A549 (cell line): ENCODE measurements around the gene EFHD1. TPM values are rescaled to one million over a fixed set of nuclear protein-coding genes. Genes with fewer than 3 reads are reported as not detected.

Source experiments
- ATAC-seq, 2 experiments: fragments of 200-7000 bp in 1 of 2; fragments of >200 bp in 1 of 2; cut with Nextera tagmentation in 1 of 2; cut with Tn5 transposase in 1 of 2; 3 replicates each; pipeline versions ENCODE4 v1.8.0 to v1.9.1; 2018 to 2020; ENCODE audit warnings: mild to moderate bottlenecking in 1 of 2, moderate library complexity in 1 of 2
- CTCF ChIA-PET: fragments of 300-600 bp; sonication (Branson Sonifier 250); formaldehyde crosslinking; extraction: SDS; loops from one replicate; lab custom pipeline; 2021; ENCODE audit warnings: antibody characterized with exemption, inconsistent platforms; lab: Yijun Ruan, JAX
- POLR2A ChIA-PET: fragments of 350-600 bp; formaldehyde crosslinking; extraction: SDS; loops from one replicate; lab custom pipeline; 2021; ENCODE audit warnings: antibody characterized with exemption, inconsistent platforms; lab: Yijun Ruan, JAX
- DNase-seq, 2 experiments: peaks; one replicate each; pipeline versions ENCODE4 v3.0.0 to v3.0.0-alpha.2; 2011 to 2016; ENCODE audit warnings: low read depth in 1 of 2, low spot score in 1 of 2
- FAIRE-seq: peaks from 2 replicates; lab custom pipeline; 2011; peaks lifted over from hg19 to GRCh38; lab: Jason Lieb, UNC
- H3K27ac ChIP-seq, 2 experiments: fragments of >200 bp; sonication (Bioruptor Twin); formaldehyde crosslinking; 3 replicates each; pipeline ENCODE4 v1.5.1; 2016 to 2017
- H3K4me1 ChIP-seq: fragments of >200 bp; sonication (Bioruptor Twin); formaldehyde crosslinking; 3 replicates; pipeline ENCODE4 v1.6.1; 2016
- H3K4me2 ChIP-seq: fragments of >200 bp; sonication (Bioruptor Twin); formaldehyde crosslinking; 3 replicates; pipeline ENCODE4 v1.6.1; 2016
- H3K4me3 ChIP-seq: fragments of >200 bp; sonication (Bioruptor Twin); formaldehyde crosslinking; 3 replicates; pipeline ENCODE4 v1.5.1; 2016
- H3K9me3 ChIP-seq: fragments of >200 bp; sonication (Bioruptor Twin); formaldehyde crosslinking; 3 replicates; pipeline ENCODE4 v1.6.1; 2016
- BHLHE40 ChIP-seq: IDR thresholded peaks from 2 replicates; pipeline ENCODE4 v1.6.1; 2012; ENCODE audit warnings: low read depth, low read length, inconsistent platforms
- CBX2 ChIP-seq: fragments of 200-600 bp; sonication (generic); IDR thresholded peaks from 2 replicates; pipeline ENCODE4 v1.6.1; 2016; ENCODE audit warnings: low read depth, mild to moderate bottlenecking, borderline replicate concordance
- CBX8 ChIP-seq: fragments of 200-600 bp; sonication (generic); IDR thresholded peaks from 2 replicates; pipeline ENCODE4 v1.6.1; 2016
- CHD2 ChIP-seq: fragments of 150-350 bp; IDR thresholded peaks from 2 replicates; pipeline ENCODE4 v1.6.1; 2014; ENCODE audit warnings: low read length; ENCODE audit not compliant: partially characterized antibody
- EHF ChIP-seq: fragments of 250-450 bp; sonication (Bioruptor Pico); IDR thresholded peaks from 2 replicates; pipeline ENCODE4 v1.5.0; 2020; ENCODE audit warnings: mild to moderate bottlenecking
- EHMT2 ChIP-seq: fragments of 200-600 bp; sonication (generic); IDR thresholded peaks from 2 replicates; pipeline ENCODE4 v1.6.1; 2016; ENCODE audit warnings: antibody characterized with exemption, low read depth, mild to moderate bottlenecking, moderate library complexity
- EP300 ChIP-seq, 2 experiments: fragments of >200 bp; sonication (Bioruptor Twin); formaldehyde crosslinking; IDR thresholded peaks; 2 replicates in 1 of 2; 3 replicates in 1 of 2; pipeline ENCODE4 v1.6.1; 2016 to 2017
- FOSL2 ChIP-seq, 2 experiments: fragments of 450-650 bp in 1 of 2; fragments of >200 bp in 1 of 2; sonication (Bioruptor Twin) in 1 of 2; formaldehyde crosslinking; IDR thresholded peaks; 2 replicates each; pipeline versions ENCODE4 v1.5.0 to v1.6.1; 2016 to 2020; ENCODE audit warnings: mild to moderate bottlenecking in 1 of 2, moderate library complexity in 1 of 2
- FOXS1 ChIP-seq: fragments of 250-450 bp; sonication (Bioruptor Pico); IDR thresholded peaks from 2 replicates; pipeline ENCODE4 v1.5.0; 2020; ENCODE audit warnings: mild to moderate bottlenecking, moderate library complexity
- GATA3 ChIP-seq: IDR thresholded peaks from 2 replicates; pipeline ENCODE4 v1.6.1; 2012; ENCODE audit warnings: borderline replicate concordance
- HDAC2 ChIP-seq: fragments of 200-600 bp; sonication (generic); IDR thresholded peaks from 2 replicates; pipeline ENCODE4 v1.6.1; 2016
- HOXB13 ChIP-seq: fragments of 250-450 bp; sonication (Bioruptor Pico); IDR thresholded peaks from 2 replicates; pipeline ENCODE4 v1.5.0; 2020; ENCODE audit warnings: low read depth, mild to moderate bottlenecking, moderate library complexity
- KDM5A ChIP-seq: fragments of 200-600 bp; sonication (generic); IDR thresholded peaks from 2 replicates; pipeline ENCODE4 v1.6.1; 2016; ENCODE audit warnings: antibody characterized with exemption, mild to moderate bottlenecking
- MAFK ChIP-seq: fragments of 450-650 bp; IDR thresholded peaks from 2 replicates; pipeline ENCODE4 v1.6.1; 2014; ENCODE audit not compliant: partially characterized antibody
- NR3C1 ChIP-seq: fragments of >200 bp; sonication (Bioruptor Twin); formaldehyde crosslinking; IDR thresholded peaks from 3 replicates; pipeline ENCODE4 v1.6.1; 2017
- PHF8 ChIP-seq: fragments of 200-600 bp; sonication (generic); IDR thresholded peaks from 2 replicates; pipeline ENCODE4 v1.6.1; 2016; ENCODE audit warnings: low read depth, mild to moderate bottlenecking, antibody characterized with exemption, moderate library complexity, borderline replicate concordance
- POLR2A ChIP-seq: IDR thresholded peaks from 2 replicates; pipeline ENCODE4 v1.6.1; 2012; ENCODE audit warnings: mild to moderate bottlenecking, low read length
- RAD21 ChIP-seq, 2 experiments: fragments of >200 bp in 1 of 2; sonication (Bioruptor Twin) in 1 of 2; formaldehyde crosslinking in 1 of 2; IDR thresholded peaks in 1 of 2; conservative IDR thresholded peaks in 1 of 2; 2 replicates in 1 of 2; 3 replicates in 1 of 2; pipeline ENCODE4 v1.6.1; 2012 to 2018; ENCODE audit warnings: inconsistent platforms in 1 of 2
- RARB ChIP-seq: fragments of 250-450 bp; sonication (Bioruptor Pico); IDR thresholded peaks from 2 replicates; pipeline ENCODE4 v1.8.0; 2021; ENCODE audit warnings: mild to moderate bottlenecking, moderate library complexity
- RCOR1 ChIP-seq: fragments of 150-350 bp; IDR thresholded peaks from 2 replicates; pipeline ENCODE4 v1.6.1; 2014; ENCODE audit warnings: antibody characterized with exemption, low read length, low read depth
- RFX5 ChIP-seq: fragments of 450-650 bp; IDR thresholded peaks from 2 replicates; pipeline ENCODE4 v1.7.1; 2014; ENCODE audit warnings: antibody characterized with exemption, mild to moderate bottlenecking, moderate library complexity
- SMC3 ChIP-seq: fragments of >200 bp; sonication (Bioruptor Twin); formaldehyde crosslinking; IDR thresholded peaks from 3 replicates; pipeline ENCODE4 v1.6.1; 2018; ENCODE audit warnings: inconsistent platforms
- SREBF2 ChIP-seq: fragments of 450-650 bp; IDR thresholded peaks from 2 replicates; pipeline ENCODE4 v1.6.1; 2014; ENCODE audit warnings: mild to moderate bottlenecking, moderate library complexity
- TP53 ChIP-seq: fragments of 250-450 bp; sonication (Bioruptor Pico); IDR thresholded peaks from 2 replicates; pipeline ENCODE4 v1.5.0; 2021; ENCODE audit warnings: mild to moderate bottlenecking, moderate library complexity
- ZNF302 ChIP-seq: fragments of 250-450 bp; sonication (Bioruptor Pico); IDR thresholded peaks from 2 replicates; pipeline ENCODE4 v1.9.0; 2021; ENCODE audit warnings: inconsistent platforms, mild to moderate bottlenecking, moderate library complexity
- WGBS: methylation state at CpG from one replicate; pipeline ENCODE4 v1.1.6; 2017; ENCODE audit errors: missing lambda C conversion rate; 5-methylcytosine and 5-hydroxymethylcytosine counted together
- polyA plus RNA-seq, 4 experiments: library from polyadenylated mRNA; depleted of rRNA in 3 of 4; stranded (reverse); fragments of >200 nt; fragmentation: RNase III in 1 of 4; extraction: RNeasy Plus Mini Kit Qiagen cat#74134 plus additional on column Dnase treatment in 1 of 4; gene quantifications; 2 replicates in 3 of 4; 3 replicates in 1 of 4; pipeline ENCODE4 v1.2.3, GENCODE V29; 2011 to 2017
- TF ChIP-seq, protein P1 (sequence below): fragments of >200 bp; sonication (Bioruptor Twin); formaldehyde crosslinking; IDR thresholded peaks from 3 replicates; pipeline ENCODE4 v1.5.1; 2016
- TF ChIP-seq, protein P2 (sequence below): fragments of 250-450 bp; sonication (Bioruptor Pico); IDR thresholded peaks from 2 replicates; pipeline ENCODE4 v1.5.0; 2021; ENCODE audit warnings: mild to moderate bottlenecking, moderate library complexity, borderline replicate concordance
- TF ChIP-seq, protein P3 (sequence below): fragments of 150-350 bp; IDR thresholded peaks from 2 replicates; pipeline ENCODE4 v1.6.1; 2014; ENCODE audit warnings: low read depth, mild to moderate bottlenecking, low read length
- TF ChIP-seq, protein P4 (sequence below): fragments of 200-600 bp; sonication (generic); IDR thresholded peaks from 2 replicates; pipeline ENCODE4 v1.6.1; 2016; ENCODE audit warnings: antibody characterized with exemption, mild to moderate bottlenecking, moderate library complexity
- TF ChIP-seq, protein P5 (sequence below): IDR thresholded peaks from 2 replicates; pipeline ENCODE4 v1.6.1; 2012
- TF ChIP-seq, protein P6 (sequence below): fragments of 450-650 bp; IDR thresholded peaks from 2 replicates; pipeline ENCODE4 v1.6.1; 2014; ENCODE audit warnings: antibody characterized with exemption

Gene EFHD1
- polyA plus RNA-seq, 2 of the 4 experiments (the other 2 are of a cell fraction), result 1.5 to 2.3 TPM

DNA sequence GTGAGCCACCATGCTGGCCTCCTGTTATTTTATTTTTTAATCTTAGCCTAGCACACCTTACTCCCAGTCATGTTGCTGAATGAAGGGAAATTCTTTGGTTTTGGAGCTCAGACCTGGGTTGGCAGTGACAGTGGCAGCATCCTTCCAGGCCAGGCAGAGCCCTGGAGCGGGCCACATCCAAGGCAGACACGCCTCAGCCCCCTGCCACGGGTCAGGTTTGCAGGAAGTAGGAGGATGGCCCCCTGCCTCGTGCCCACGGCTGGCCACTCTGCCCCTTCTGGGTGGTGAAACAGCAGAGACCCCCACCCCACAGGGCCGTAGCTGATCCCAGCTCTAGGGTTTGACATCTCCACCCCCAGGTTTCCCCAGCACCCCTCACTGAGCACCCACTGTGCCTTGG lies 11.7 kb downstream of the EFHD1 start:
- TF ChIP-seq FOSL2 (IDR thresholded peaks at IDR 0.05) (no peak), FOSL2 (CRISPR knock-in tag; IDR thresholded peaks at IDR 0.05) (no peak), BHLHE40 (no peak), POLR2A (no peak), RAD21 (conservative IDR thresholded peaks at IDR 0.05 in 1 of 2, IDR thresholded peaks at IDR 0.05 in 1 of 2) (no peak), ZNF302 (CRISPR knock-in tag) (no peak), KDM5A (no peak), FOXS1 (CRISPR knock-in tag) (no peak), RCOR1 (no peak), RFX5 (no peak), HDAC2 (no peak), SMC3 (no peak), EP300 (IDR thresholded peaks at IDR 0.05) (no peak), PHF8 (no peak), HOXB13 (CRISPR knock-in tag) (no peak), CBX2 (no peak)
- TF ChIP-seq, protein P1, sequence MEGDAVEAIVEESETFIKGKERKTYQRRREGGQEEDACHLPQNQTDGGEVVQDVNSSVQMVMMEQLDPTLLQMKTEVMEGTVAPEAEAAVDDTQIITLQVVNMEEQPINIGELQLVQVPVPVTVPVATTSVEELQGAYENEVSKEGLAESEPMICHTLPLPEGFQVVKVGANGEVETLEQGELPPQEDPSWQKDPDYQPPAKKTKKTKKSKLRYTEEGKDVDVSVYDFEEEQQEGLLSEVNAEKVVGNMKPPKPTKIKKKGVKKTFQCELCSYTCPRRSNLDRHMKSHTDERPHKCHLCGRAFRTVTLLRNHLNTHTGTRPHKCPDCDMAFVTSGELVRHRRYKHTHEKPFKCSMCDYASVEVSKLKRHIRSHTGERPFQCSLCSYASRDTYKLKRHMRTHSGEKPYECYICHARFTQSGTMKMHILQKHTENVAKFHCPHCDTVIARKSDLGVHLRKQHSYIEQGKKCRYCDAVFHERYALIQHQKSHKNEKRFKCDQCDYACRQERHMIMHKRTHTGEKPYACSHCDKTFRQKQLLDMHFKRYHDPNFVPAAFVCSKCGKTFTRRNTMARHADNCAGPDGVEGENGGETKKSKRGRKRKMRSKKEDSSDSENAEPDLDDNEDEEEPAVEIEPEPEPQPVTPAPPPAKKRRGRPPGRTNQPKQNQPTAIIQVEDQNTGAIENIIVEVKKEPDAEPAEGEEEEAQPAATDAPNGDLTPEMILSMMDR, result no peak
- TF ChIP-seq, protein P2, sequence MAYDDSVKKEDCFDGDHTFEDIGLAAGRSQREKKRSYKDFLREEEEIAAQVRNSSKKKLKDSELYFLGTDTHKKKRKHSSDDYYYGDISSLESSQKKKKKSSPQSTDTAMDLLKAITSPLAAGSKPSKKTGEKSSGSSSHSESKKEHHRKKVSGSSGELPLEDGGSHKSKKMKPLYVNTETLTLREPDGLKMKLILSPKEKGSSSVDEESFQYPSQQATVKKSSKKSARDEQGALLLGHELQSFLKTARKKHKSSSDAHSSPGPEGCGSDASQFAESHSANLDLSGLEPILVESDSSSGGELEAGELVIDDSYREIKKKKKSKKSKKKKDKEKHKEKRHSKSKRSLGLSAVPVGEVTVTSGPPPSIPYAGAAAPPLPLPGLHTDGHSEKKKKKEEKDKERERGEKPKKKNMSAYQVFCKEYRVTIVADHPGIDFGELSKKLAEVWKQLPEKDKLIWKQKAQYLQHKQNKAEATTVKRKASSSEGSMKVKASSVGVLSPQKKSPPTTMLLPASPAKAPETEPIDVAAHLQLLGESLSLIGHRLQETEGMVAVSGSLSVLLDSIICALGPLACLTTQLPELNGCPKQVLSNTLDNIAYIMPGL, result no peak
- TF ChIP-seq, all 56 proteins: peak for 0
- no peak for ATAC-seq
- WGBS, result 58% methylated on average over 5 of the region's 6 CpGs
- Histone ChIP-seq H3K4me2 (no peak overlapping the region), H3K4me1 (0 out of 3 replicates have a peak, but pooled peaks cover 5% of the 10 kb centered on the region), H3K9me3 (no peaks in the 10 kb centered on the region), H3K27ac (no peak overlapping the region), H3K4me3 (no peak overlapping the region)
- FAIRE-seq, result no peak
- POLR2A ChIA-PET, result no interaction called here
- DNase-seq, result no peak
- CTCF ChIA-PET, result no interaction called here

DNA sequence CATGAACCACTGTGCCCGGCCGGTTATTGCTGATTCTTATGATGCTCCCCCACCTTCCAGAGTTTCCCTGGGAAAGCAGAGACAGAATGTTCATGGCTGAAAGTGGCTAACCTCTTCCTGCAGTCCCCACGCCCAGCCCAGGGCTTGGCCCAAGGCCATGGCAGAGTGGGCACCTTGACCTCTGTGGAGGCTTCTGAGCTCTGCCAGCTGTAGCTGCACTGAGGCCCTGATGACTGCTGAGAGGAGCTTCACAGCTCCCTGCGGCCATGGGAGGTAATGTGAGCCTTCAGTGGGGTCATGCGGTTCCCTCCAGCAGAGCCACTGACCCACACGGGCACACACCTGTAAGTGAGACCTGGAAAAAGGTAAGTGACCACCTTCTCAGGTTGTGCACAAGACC lies 13.3 kb downstream of the EFHD1 start:
- no peak for FAIRE-seq
- Histone ChIP-seq H3K9me3 (no peaks in the 10 kb centered on the region), H3K4me2 (no peak overlapping the region), H3K4me1 (peaks cover 8% of the 10 kb centered on the region; the same call in 1 of the 3 replicates), H3K4me3 (no peak overlapping the region), H3K27ac (no peak overlapping the region)
- WGBS, result 66% methylated on average over 4 of the region's 6 CpGs
- no peak for ATAC-seq
- no peak for DNase-seq
- TF ChIP-seq FOSL2 (IDR thresholded peaks at IDR 0.05) (no peak), FOSL2 (CRISPR knock-in tag; IDR thresholded peaks at IDR 0.05) (no peak), MAFK (no peak), TP53 (CRISPR knock-in tag) (no peak), ZNF302 (CRISPR knock-in tag) (no peak), CBX8 (no peak), RARB (no peak), CHD2 (no peak), NR3C1 (no peak), HDAC2 (no peak), EHMT2 (no peak), POLR2A (no peak), EHF (CRISPR knock-in tag) (no peak), GATA3 (no peak), SREBF2 (no peak)
- TF ChIP-seq, protein P3, sequence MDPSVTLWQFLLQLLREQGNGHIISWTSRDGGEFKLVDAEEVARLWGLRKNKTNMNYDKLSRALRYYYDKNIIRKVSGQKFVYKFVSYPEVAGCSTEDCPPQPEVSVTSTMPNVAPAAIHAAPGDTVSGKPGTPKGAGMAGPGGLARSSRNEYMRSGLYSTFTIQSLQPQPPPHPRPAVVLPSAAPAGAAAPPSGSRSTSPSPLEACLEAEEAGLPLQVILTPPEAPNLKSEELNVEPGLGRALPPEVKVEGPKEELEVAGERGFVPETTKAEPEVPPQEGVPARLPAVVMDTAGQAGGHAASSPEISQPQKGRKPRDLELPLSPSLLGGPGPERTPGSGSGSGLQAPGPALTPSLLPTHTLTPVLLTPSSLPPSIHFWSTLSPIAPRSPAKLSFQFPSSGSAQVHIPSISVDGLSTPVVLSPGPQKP, result no peak
- TF ChIP-seq, protein P4, sequence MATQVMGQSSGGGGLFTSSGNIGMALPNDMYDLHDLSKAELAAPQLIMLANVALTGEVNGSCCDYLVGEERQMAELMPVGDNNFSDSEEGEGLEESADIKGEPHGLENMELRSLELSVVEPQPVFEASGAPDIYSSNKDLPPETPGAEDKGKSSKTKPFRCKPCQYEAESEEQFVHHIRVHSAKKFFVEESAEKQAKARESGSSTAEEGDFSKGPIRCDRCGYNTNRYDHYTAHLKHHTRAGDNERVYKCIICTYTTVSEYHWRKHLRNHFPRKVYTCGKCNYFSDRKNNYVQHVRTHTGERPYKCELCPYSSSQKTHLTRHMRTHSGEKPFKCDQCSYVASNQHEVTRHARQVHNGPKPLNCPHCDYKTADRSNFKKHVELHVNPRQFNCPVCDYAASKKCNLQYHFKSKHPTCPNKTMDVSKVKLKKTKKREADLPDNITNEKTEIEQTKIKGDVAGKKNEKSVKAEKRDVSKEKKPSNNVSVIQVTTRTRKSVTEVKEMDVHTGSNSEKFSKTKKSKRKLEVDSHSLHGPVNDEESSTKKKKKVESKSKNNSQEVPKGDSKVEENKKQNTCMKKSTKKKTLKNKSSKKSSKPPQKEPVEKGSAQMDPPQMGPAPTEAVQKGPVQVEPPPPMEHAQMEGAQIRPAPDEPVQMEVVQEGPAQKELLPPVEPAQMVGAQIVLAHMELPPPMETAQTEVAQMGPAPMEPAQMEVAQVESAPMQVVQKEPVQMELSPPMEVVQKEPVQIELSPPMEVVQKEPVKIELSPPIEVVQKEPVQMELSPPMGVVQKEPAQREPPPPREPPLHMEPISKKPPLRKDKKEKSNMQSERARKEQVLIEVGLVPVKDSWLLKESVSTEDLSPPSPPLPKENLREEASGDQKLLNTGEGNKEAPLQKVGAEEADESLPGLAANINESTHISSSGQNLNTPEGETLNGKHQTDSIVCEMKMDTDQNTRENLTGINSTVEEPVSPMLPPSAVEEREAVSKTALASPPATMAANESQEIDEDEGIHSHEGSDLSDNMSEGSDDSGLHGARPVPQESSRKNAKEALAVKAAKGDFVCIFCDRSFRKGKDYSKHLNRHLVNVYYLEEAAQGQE, result no peak
- TF ChIP-seq, protein P5, sequence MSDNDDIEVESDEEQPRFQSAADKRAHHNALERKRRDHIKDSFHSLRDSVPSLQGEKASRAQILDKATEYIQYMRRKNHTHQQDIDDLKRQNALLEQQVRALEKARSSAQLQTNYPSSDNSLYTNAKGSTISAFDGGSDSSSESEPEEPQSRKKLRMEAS, result no peak
- TF ChIP-seq, protein P6, sequence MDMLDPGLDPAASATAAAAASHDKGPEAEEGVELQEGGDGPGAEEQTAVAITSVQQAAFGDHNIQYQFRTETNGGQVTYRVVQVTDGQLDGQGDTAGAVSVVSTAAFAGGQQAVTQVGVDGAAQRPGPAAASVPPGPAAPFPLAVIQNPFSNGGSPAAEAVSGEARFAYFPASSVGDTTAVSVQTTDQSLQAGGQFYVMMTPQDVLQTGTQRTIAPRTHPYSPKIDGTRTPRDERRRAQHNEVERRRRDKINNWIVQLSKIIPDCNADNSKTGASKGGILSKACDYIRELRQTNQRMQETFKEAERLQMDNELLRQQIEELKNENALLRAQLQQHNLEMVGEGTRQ, result no peak
- ChIA-PET POLR2A (no interaction called here), CTCF (no interaction called here)
